T-helper 22 cell (primary cell): Measurements from ENCODE around the gene SYT7.
"Not testable (repeated sequence)": the region's sequence is repeated elsewhere in the genome, so short reads cannot be mapped to it uniquely, and the experiment has no call there.

ENCODE experiments used
- DNase-seq: peaks from one replicate; pipeline ENCODE4 v3.0.0-alpha.2; 2020; ENCODE audit warnings: low read depth

The SYT7 gene

DNA sequence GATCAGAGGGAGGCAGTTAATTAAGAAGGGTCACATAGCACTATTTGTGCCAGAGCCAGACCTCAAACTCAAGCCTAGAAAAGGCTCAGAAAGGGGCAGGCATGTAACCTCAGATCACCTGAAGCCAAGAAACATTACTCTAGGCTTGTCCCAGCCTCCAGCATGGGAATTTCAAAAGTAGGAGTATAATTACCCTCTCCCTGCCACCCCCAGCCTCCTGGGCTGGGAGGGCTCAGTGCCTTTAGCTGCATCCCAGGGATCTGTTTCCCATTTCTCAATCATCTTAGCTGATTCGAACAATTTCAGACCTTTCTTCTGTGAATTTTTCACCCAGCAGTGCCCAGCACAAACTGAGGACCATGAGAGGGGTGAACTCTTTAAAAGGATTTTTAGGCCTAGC is 105.4 kb downstream of the SYT7 start:
- no peak for DNase-seq

DNA sequence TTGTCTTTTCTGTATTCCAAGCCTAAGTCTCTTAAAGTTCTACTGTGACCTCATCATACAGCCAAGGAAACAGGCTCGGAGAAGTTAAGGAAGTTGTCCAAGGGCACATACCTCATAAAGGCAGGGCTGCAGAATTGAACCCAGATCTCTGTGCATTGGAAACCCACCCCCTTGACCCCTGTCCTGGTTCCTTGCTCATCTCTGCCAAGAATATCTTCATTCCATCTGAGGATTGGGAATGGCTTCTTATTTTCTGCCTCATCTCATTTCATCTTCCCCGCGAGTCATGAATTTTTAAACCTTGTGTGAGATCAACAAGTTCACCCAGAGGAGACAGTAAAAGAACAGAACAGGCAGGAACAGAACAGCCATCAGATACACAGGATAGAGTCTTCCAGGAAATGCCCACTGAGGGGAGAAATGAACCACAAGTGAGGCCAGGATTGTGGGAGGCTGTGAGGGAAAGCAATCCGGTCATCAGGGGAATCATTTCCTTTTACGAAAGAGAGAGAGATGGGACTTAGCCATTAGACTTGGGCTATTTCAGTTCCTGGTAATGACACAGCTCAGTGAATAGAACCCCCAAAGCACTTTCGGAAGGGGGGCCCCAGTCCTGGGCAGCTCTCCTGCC is 106.7 kb downstream of the SYT7 start:
- no peak for DNase-seq

GRCh38 chr11:61473370-61474012 is 107.4 kb downstream of the SYT7 start:
- no peak for DNase-seq

DNA sequence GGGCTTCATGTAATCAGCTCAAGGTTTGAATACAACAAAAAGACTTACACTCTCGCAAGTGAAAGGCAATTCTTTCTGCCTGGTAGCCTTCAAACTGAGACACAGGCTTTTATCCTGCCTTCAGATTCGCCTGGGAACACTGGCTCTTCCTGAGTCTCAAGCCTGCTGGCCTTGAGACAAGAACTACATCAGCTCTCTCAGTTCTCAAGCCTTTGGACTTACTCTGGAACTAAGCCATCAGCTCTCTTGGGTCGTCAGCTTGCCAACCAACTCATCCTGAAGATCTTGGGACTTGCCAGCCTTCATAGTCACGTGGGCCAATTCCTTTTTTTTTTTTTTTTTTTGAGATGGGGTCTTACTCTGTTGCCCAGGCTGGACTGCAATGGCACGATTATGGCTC is 108.0 kb downstream of the SYT7 start:
- no peak for DNase-seq

DNA sequence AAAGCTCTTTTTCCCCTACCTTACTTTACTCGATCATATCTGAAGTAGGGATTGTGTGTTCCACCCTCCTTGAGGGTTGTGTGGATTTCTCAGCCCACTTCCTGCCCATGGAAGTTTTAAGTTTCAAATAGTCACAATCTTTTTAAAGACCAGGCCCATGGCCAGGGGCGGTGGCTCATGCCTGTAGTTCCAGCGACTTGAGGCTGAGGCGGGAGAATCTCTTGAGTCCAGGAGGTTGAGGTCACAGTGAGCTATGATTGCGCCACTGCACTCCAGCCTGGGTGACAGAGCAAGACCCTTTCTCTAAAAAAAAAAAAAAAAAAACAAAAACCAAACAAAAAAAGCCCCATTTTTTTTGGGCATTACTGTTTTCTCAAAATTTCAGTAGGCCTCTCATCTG is 108.6 kb downstream of the SYT7 start:
- no peak for DNase-seq

GRCh38 chr11:61468002-61468401 is 112.9 kb downstream of the SYT7 start:
- DNase-seq = no peak

DNA sequence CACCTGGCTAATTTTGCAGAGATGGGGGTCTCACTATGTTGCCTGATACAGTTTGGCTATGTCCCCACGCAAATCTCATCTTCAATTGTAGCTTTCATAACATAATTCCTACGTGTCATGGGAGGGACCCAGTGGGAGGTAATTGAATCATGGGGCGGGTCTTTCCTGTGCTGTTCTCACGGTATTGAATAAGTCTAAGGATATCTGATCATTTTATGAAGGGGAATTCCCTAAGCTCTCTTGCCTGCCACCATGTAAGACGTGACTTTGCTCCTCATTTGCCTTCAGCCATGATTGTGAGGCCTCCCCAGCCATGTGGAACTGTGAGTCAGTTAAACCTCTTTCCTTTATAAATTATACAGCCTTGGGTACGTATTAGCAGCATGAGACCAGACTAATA is 113.3 kb downstream of the SYT7 start:
- DNase-seq = not testable (repeated sequence)
